ENCODE measurements around the gene PRDM4. TPM values are rescaled to one million over a fixed set of nuclear protein-coding genes. Genes with fewer than 3 reads are reported as not detected.

Gene PRDM4
- total RNA-seq, 1 experiment from 2014 or later = 32.9 TPM

DNA sequence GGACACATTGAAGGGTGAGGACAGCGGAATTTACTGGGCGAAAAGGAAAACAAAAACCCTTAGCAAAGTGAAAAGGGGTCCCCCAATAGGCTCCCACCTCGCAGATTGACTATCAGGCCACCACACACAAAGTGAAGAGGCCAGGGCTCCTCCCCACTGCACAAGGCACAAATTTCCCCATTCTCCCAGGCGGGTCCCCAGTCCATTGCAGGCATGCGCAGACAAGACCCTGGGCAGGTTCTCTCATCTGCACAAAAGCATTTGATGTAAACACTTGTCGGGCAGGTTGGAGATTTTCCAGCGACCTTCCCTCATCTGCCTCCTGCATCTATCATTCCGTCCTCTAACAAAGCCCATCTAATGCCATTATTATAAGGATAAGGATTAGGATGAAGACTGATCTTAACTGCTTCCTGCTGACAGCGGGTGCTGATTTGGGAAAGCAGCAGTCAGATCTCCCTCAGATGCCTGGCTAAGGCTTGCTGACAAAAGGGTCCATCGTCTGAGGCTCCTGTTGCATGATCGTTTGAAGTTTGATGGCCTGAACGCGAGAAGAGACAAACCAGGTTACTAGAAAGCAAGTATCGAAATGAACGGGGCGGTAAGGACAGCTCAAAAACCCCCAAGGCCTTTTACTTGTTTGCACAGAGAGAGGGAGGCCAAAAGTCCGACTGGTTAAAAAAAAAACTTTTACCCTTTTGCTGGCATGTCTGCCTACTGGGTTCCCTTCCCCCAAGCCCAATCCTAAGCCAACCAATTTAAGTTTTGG, 27.9 kb upstream of the PRDM4 start:
- BruUV-seq (replicated peaks) = no TSS peak
- no peaks in the 10 kb centered on the region for H3K36me3 ChIP-seq (ENCODE audit: control insufficient read depth in 1 of 2, insufficient read depth in 2 of 2, low read length in 2 of 2)
- intact Hi-C loops (cut with micrococcal nuclease) = no loop called here
- no peak for TF ChIP-seq REST (IDR thresholded peaks at IDR 0.05; ENCODE audit: low read depth)
- no peak for TF ChIP-seq ELF1 (IDR thresholded peaks at IDR 0.05; ENCODE audit: borderline replicate concordance, low read depth)
- no peak for TF ChIP-seq FOSL1 (IDR thresholded peaks at IDR 0.05; ENCODE audit: low read depth)
- no peak for TF ChIP-seq JUND (IDR thresholded peaks at IDR 0.05)
- no peak for TF ChIP-seq ATF3 (IDR thresholded peaks at IDR 0.05)
- no peak for TF ChIP-seq EZH2 (IDR thresholded peaks at IDR 0.05)
- no peak for TF ChIP-seq RAD21 (IDR thresholded peaks at IDR 0.05; ENCODE audit: low read depth)
- TF ChIP-seq ZBTB33 (IDR thresholded peaks at IDR 0.05; ENCODE audit: extremely low read depth, insufficient replicate concordance, low read length) = no peak
- no peak for TF ChIP-seq CBX3 (IDR thresholded peaks at IDR 0.05; ENCODE audit: low read depth)
- no peak for TF ChIP-seq ZFX (IDR thresholded peaks at IDR 0.05)
- no peak for TF ChIP-seq TCF7L2 (IDR thresholded peaks at IDR 0.05; ENCODE audit: borderline replicate concordance, extremely low read depth, insufficient read depth, insufficient read length)
- no peak for TF ChIP-seq MAX (IDR thresholded peaks at IDR 0.05)
- TF ChIP-seq POLR2AphosphoS5 (IDR thresholded peaks at IDR 0.05; ENCODE audit: low read depth, low read length) = no peak
- TF ChIP-seq POLR2A (IDR thresholded peaks at IDR 0.05; ENCODE audit: borderline replicate concordance, extremely low read depth, insufficient read depth, insufficient read length) = no peak
- no peak for TF ChIP-seq EZH2phosphoT487 (IDR thresholded peaks at IDR 0.05; ENCODE audit: borderline replicate concordance)
- TF ChIP-seq CEBPB (IDR thresholded peaks at IDR 0.05; ENCODE audit: low read depth) = no peak
- TF ChIP-seq SRF (IDR thresholded peaks at IDR 0.05; ENCODE audit: low read depth) = no peak
- no peak for TF ChIP-seq SIN3A (IDR thresholded peaks at IDR 0.05; ENCODE audit: low read depth)
- TF ChIP-seq ZNF274 (IDR thresholded peaks at IDR 0.05; ENCODE audit: low read depth, low read length) = no peak
- no peak overlapping the region for H3K27ac ChIP-seq (ENCODE audit: low read depth, low read length)
- no peaks in the 10 kb centered on the region for H3K4me1 ChIP-seq (ENCODE audit: control insufficient read depth in 1 of 2, insufficient read depth in 2 of 2, low read length in 2 of 2)
- RAD21 ChIA-PET (ENCODE audit: low non-redundant PET in 1 of 2, low total read pairs in 2 of 2, uncharacterized antibody in 2 of 2, unreplicated experiment in 2 of 2) = no interaction called here
- POLR2A ChIA-PET = no interaction called here
- no peaks in the 10 kb centered on the region for H4K20me1 ChIP-seq (ENCODE audit: insufficient read depth)
- no peaks in the 10 kb centered on the region for H3K79me2 ChIP-seq (ENCODE audit: insufficient read depth, low read length)
- CTCF ChIA-PET = no interaction called here
- no peak overlapping the region for H3K4me2 ChIP-seq (ENCODE audit: low read length)
- no peaks in the 10 kb centered on the region for H3K9me2 ChIP-seq (ENCODE audit: insufficient read depth)
- H3K4me3 ChIP-seq (replicated peaks in 1 of 2; ENCODE audit: low read depth in 1 of 2, low read length in 2 of 2) = no peak overlapping the region
- no peaks in the 10 kb centered on the region for H3K27me3 ChIP-seq (ENCODE audit: insufficient read depth, low read length)
- ATAC-seq (no peak), DNase-seq (ENCODE audit: low read depth, low spot score) (no peak)
- no peak overlapping the region for H2AFZ ChIP-seq (ENCODE audit: low read depth, low read length, poor library complexity, severe bottlenecking)
- H3K9ac ChIP-seq (ENCODE audit: low read length) = no peak overlapping the region
- no peaks in the 10 kb centered on the region for H3K9me3 ChIP-seq (ENCODE audit: control insufficient read depth in 1 of 2, insufficient read depth in 1 of 2, low read depth in 1 of 2, low read length in 2 of 2)
